Upper lobe of left lung (tissue), 6 donors: ENCODE data around the gene GMIP. TPM values are rescaled to one million over a fixed set of nuclear protein-coding genes. Genes with fewer than 3 reads are reported as not detected.

Experiments
- ATAC-seq, 2 donors: fragments of 200-7000 bp; cut with Tn5 transposase; one replicate each; pipeline ENCODE4 v1.9.1; 2022; ENCODE audit warnings: mild to moderate bottlenecking in 2 of 2, moderate library complexity in 2 of 2; ENCODE audit not compliant: low FRiP score in 2 of 2
- DNase-seq, 2 donors: peaks; one replicate each; pipeline ENCODE4 v3.0.0-alpha.2; 2019 to 2020
- H3K27ac ChIP-seq, 4 donors: fragments of 200-600 bp; sonication (generic); one replicate each; pipeline ENCODE4 v1.5.1; 2016 to 2019
- H3K27me3 ChIP-seq, 4 donors: fragments of 200-600 bp; sonication (generic); one replicate each; pipeline ENCODE4 v1.5.1; 2017 to 2019
- H3K36me3 ChIP-seq, 4 donors: fragments of 200-600 bp; sonication (generic); one replicate each; pipeline ENCODE4 v1.5.1; 2016 to 2019
- H3K4me1 ChIP-seq, 4 donors: fragments of 200-600 bp; sonication (generic); one replicate each; pipeline ENCODE4 v1.5.1; 2018 to 2019
- H3K4me3 ChIP-seq, 4 donors: fragments of 200-600 bp; sonication (generic); one replicate each; pipeline ENCODE4 v1.5.1; 2017 to 2019; ENCODE audit warnings: mild to moderate bottlenecking in 2 of 4, moderate library complexity in 1 of 4
- H3K9me3 ChIP-seq, 4 donors: fragments of 200-600 bp; sonication (generic); one replicate each; pipeline ENCODE4 v1.5.1; 2018 to 2019
- CTCF ChIP-seq, 6 experiments: fragments of 450-650 bp in 4 of 6; fragments of 200-600 bp in 2 of 6; sonication (generic) in 2 of 6; IDR thresholded peaks; one replicate each; pipeline ENCODE4 v1.5.1; 2016 to 2019; ENCODE audit warnings: antibody characterized with exemption in 6 of 6
- EP300 ChIP-seq, 4 donors: sonication (generic); formaldehyde crosslinking; IDR thresholded peaks; one replicate each; pipeline ENCODE4 v1.5.1; 2017; ENCODE audit warnings: antibody characterized with exemption in 4 of 4, control low read depth in 2 of 4
- POLR2A ChIP-seq, 4 donors: fragments of 450-650 bp; IDR thresholded peaks; one replicate each; pipeline ENCODE4 v1.5.1; 2016 to 2017; ENCODE audit warnings: antibody characterized with exemption in 4 of 4, mild to moderate bottlenecking in 2 of 4
- POLR2AphosphoS5 ChIP-seq, 2 donors: sonication (generic); formaldehyde crosslinking; IDR thresholded peaks; one replicate each; pipeline ENCODE4 v1.5.1; 2017; ENCODE audit warnings: antibody characterized with exemption in 2 of 2
- WGBS, 2 donors: methylation state at CpG; one replicate each; pipeline ENCODE4 v1.1.5; 2017 to 2018; 5-methylcytosine and 5-hydroxymethylcytosine counted together
- total RNA-seq, 6 donors: library from RNA; depleted of rRNA in 4 of 6; stranded (reverse); fragments of >200 nt in 4 of 6; gene quantifications; one replicate each; pipeline versions ENCODE4 v1.1.0 to v1.2.1, GENCODE V29; 2016 to 2021
- donor health status: DM: no; HTN: no; CAD: no; lungs with moderate emphysema.
- donor health status: DM: no; HTN: yes; CAD: no; lungs with severe emphysema.

The GMIP gene
- total RNA-seq, 6 donors from 2014 or later, result 20.8 to 109 (median 49.1) TPM

GRCh38 chr19:19662344-19662743 is 18.9 kb upstream of the GMIP start:
- H3K36me3 ChIP-seq, result peaks cover 14 to 30% (median 24%) of the 10 kb centered on the region in 4 donors
- TF ChIP-seq EP300 (IDR thresholded peaks at IDR 0.05) (no peak), POLR2AphosphoS5 (IDR thresholded peaks at IDR 0.05) (no peak), CTCF (IDR thresholded peaks at IDR 0.05) (no peak), POLR2A (IDR thresholded peaks at IDR 0.05) (no peak)
- H3K27me3 ChIP-seq, result no peaks in the 10 kb centered on the region
- peaks cover 14 to 33% (median 22%) of the 10 kb centered on the region in 4 donors for H3K4me1 ChIP-seq
- peak overlapping the region in 3 of 4 donors; percentile 80 to 96 (median 95) for H3K4me3 ChIP-seq
- DNase-seq (no peak), ATAC-seq (no peak)
- peak overlapping the region in 2 of 4 donors; percentile 94 to 95 for H3K27ac ChIP-seq
- WGBS, 2 donors, result 81 to 88% methylated on average over 5 to 8 of the region's 8 CpGs
- H3K9me3 ChIP-seq, result no peaks in the 10 kb centered on the region

GRCh38 chr19:19661675-19662251 is 18.3 kb upstream of the GMIP start:
- Histone ChIP-seq H3K4me1 (peaks cover 14 to 33% (median 22%) of the 10 kb centered on the region in 4 donors), H3K9me3 (no peaks in the 10 kb centered on the region), H3K4me3 (peak overlapping the region in 1 of 4 donors; percentile 96), H3K27ac (peak overlapping the region in 2 of 4 donors; percentile 26 to 94), H3K36me3 (peaks cover 17 to 35% (median 30%) of the 10 kb centered on the region in 4 donors), H3K27me3 (no peaks in the 10 kb centered on the region)
- ATAC-seq (no peak), DNase-seq (no peak)
- 73 to 86% methylated on average over 18 of the region's 18 CpGs for WGBS, 2 donors
- TF ChIP-seq POLR2AphosphoS5 (IDR thresholded peaks at IDR 0.05) (no peak), POLR2A (IDR thresholded peaks at IDR 0.05) (no peak), CTCF (IDR thresholded peaks at IDR 0.05) (no peak), EP300 (IDR thresholded peaks at IDR 0.05) (no peak)

- H3K4me1 ChIP-seq, result peaks cover 14 to 33% (median 22%) of the 10 kb centered on the region in 4 donors
- DNase-seq (peak in 1 of 2 donors; percentile 49), ATAC-seq (no peak)
- no peak overlapping the region for H3K4me3 ChIP-seq
- no peaks in the 10 kb centered on the region for H3K9me3 ChIP-seq
- no peak for TF ChIP-seq POLR2AphosphoS5 (IDR thresholded peaks at IDR 0.05)
- TF ChIP-seq POLR2A (IDR thresholded peaks at IDR 0.05), result no peak
- no peak for TF ChIP-seq CTCF (IDR thresholded peaks at IDR 0.05)
- TF ChIP-seq EP300 (IDR thresholded peaks at IDR 0.05), result no peak
- peak overlapping the region in 1 of 4 donors; percentile 26 for H3K27ac ChIP-seq
- peaks cover 23 to 41% (median 35%) of the 10 kb centered on the region in 4 donors for H3K36me3 ChIP-seq
- no peaks in the 10 kb centered on the region for H3K27me3 ChIP-seq
- WGBS, 2 donors, result 89 to 93% methylated on average over 10 of the region's 10 CpGs
These were observed 17.8 kb upstream of the GMIP start for GRCh38 chr19:19661141-19661674.

- H3K9me3 ChIP-seq, result no peaks in the 10 kb centered on the region
- DNase-seq (no peak), ATAC-seq (no peak)
- no peak overlapping the region for H3K4me3 ChIP-seq
- H3K27me3 ChIP-seq, result no peaks in the 10 kb centered on the region
- peaks cover 36 to 56% (median 50%) of the 10 kb centered on the region in 4 donors for H3K36me3 ChIP-seq
- peaks cover 14 to 33% (median 22%) of the 10 kb centered on the region in 4 donors for H3K4me1 ChIP-seq
- H3K27ac ChIP-seq, result no peak overlapping the region
- WGBS, 2 donors, result 84 to 86% methylated on average over 6 to 17 of the region's 17 CpGs
- TF ChIP-seq POLR2A (IDR thresholded peaks at IDR 0.05), result no peak
- TF ChIP-seq CTCF (IDR thresholded peaks at IDR 0.05), result no peak
- TF ChIP-seq POLR2AphosphoS5 (IDR thresholded peaks at IDR 0.05), result no peak
- TF ChIP-seq EP300 (IDR thresholded peaks at IDR 0.05), result no peak
These were observed 16.3 kb upstream of the GMIP start for GRCh38 chr19:19659646-19660245.
